GM12878 (cell line): ENCODE data around the gene IRS2. TPM values are rescaled to one million over a fixed set of nuclear protein-coding genes. Genes with fewer than 3 reads are reported as not detected.

Experiments used
- ASH2L ChIP-seq: fragments of 300-600, 200-600 bp; sonication (generic); IDR thresholded peaks from 2 replicates; pipeline ENCODE4 v1.6.1; 2017; ENCODE audit warnings: low read depth, mild to moderate bottlenecking, borderline replicate concordance
- BHLHE40 ChIP-seq, 2 experiments: fragments of 450-650 bp in 1 of 2; IDR thresholded peaks; 2 replicates each; pipeline ENCODE4 v1.6.1; 2011 to 2017; ENCODE audit warnings: low read depth in 2 of 2, borderline replicate concordance in 1 of 2, improper control_type of control experiment in 1 of 2, low read length in 1 of 2, mild to moderate bottlenecking in 1 of 2
- CEBPB ChIP-seq, 2 experiments: fragments of 150-350 bp in 1 of 2; IDR thresholded peaks; 2 replicates each; pipeline ENCODE4 v1.6.1; 2012 to 2014; ENCODE audit warnings: low read depth in 2 of 2, low read length in 2 of 2, borderline replicate concordance in 1 of 2, inconsistent platforms in 1 of 2
- CHD1 ChIP-seq: IDR thresholded peaks from 2 replicates; pipeline ENCODE4 v1.6.1; 2012; ENCODE audit warnings: low read depth, low read length, improper control_type of control experiment
- CHD2 ChIP-seq: IDR thresholded peaks from 2 replicates; pipeline ENCODE4 v1.6.1; 2011; ENCODE audit warnings: low read depth, low read length, improper control_type of control experiment, borderline replicate concordance
- GATAD2B ChIP-seq: fragments of 450-650 bp; conservative IDR thresholded peaks from 2 replicates; pipeline ENCODE4 v1.6.1; 2017; ENCODE audit warnings: low read depth, mild to moderate bottlenecking, moderate library complexity
- MTA2 ChIP-seq: fragments of 450-650 bp; IDR thresholded peaks from 2 replicates; pipeline ENCODE4 v1.6.1; 2016; ENCODE audit warnings: low read depth, mild to moderate bottlenecking, moderate library complexity
- NFYB ChIP-seq: IDR thresholded peaks from 2 replicates; pipeline ENCODE4 v1.6.1; 2011; ENCODE audit warnings: low read depth, mild to moderate bottlenecking, low read length, improper control_type of control experiment, moderate library complexity; ENCODE audit not compliant: insufficient read depth
- POLR2AphosphoS5 ChIP-seq: IDR thresholded peaks from 2 replicates; pipeline ENCODE4 v1.6.1; 2011; ENCODE audit warnings: mild to moderate bottlenecking, low read length, inconsistent platforms
- SMAD5 ChIP-seq: IDR thresholded peaks from 2 replicates; pipeline ENCODE4 v1.6.1; 2016; ENCODE audit warnings: antibody characterized with exemption, low read depth
- SP1 ChIP-seq: IDR thresholded peaks from one replicate; pipeline ENCODE4 v1.6.1; 2011; ENCODE audit warnings: low read depth, low read length
- WRNIP1 ChIP-seq: IDR thresholded peaks from 2 replicates; pipeline ENCODE4 v1.6.1; 2011; ENCODE audit warnings: low read depth, low read length, improper control_type of control experiment, borderline replicate concordance
- ZBTB11 ChIP-seq: fragments of 450-650 bp; formaldehyde crosslinking; IDR thresholded peaks from 2 replicates; pipeline ENCODE4 v1.5.0; 2022; ENCODE audit warnings: mild to moderate bottlenecking, missing genetic modification characterization
- polyA plus RNA-seq, 11 experiments: library from polyadenylated mRNA; depleted of rRNA in 4 of 11; unstranded in 6 of 11; stranded (reverse) in 5 of 11; fragments of >200 nt; fragmentation: Nextera tagmentation in 4 of 11; fragmentation: Illumina TruSeq in 1 of 11; extraction: Ambion mirVana in 4 of 11; extraction: Trizol in 1 of 11; gene quantifications; 1 replicate in 1 of 11; 2 replicates in 10 of 11; pipeline versions ENCODE4 v1.2.1 to v1.2.3, GENCODE V29; 2011 to 2016; ENCODE audit warnings: inconsistent platforms in 2 of 11, missing spikeins in 2 of 11, low read depth in 1 of 11
- total RNA-seq, 4 experiments: library from RNA; depleted of rRNA in 3 of 4; stranded (reverse); fragments of >200 nt in 3 of 4; fragmentation: Illumina TruSeq in 1 of 4; extraction: Trizol in 1 of 4; gene quantifications; 2 replicates each; pipeline versions ENCODE4 v1.2.1 to v1.2.3, GENCODE V29; 2013 to 2021
- TF ChIP-seq, protein P1 (sequence below): IDR thresholded peaks from 2 replicates; pipeline ENCODE4 v1.6.1; 2012; ENCODE audit warnings: mild to moderate bottlenecking, low read depth, low read length
- TF ChIP-seq, protein P2 (sequence below): fragments of 450-650 bp; IDR thresholded peaks from 2 replicates; pipeline ENCODE4 v1.6.1; 2018; ENCODE audit warnings: mild to moderate bottlenecking, low read depth, moderate library complexity; ENCODE audit not compliant: partially characterized antibody

IRS2 gene
- total and polyA plus RNA-seq, 10 of the 15 experiments (the other 5 are each of a cell fraction or from before 2014, with no cell fraction given) = 0.01 to 0.31 (median 0.07) TPM; not detected in 6

DNA sequence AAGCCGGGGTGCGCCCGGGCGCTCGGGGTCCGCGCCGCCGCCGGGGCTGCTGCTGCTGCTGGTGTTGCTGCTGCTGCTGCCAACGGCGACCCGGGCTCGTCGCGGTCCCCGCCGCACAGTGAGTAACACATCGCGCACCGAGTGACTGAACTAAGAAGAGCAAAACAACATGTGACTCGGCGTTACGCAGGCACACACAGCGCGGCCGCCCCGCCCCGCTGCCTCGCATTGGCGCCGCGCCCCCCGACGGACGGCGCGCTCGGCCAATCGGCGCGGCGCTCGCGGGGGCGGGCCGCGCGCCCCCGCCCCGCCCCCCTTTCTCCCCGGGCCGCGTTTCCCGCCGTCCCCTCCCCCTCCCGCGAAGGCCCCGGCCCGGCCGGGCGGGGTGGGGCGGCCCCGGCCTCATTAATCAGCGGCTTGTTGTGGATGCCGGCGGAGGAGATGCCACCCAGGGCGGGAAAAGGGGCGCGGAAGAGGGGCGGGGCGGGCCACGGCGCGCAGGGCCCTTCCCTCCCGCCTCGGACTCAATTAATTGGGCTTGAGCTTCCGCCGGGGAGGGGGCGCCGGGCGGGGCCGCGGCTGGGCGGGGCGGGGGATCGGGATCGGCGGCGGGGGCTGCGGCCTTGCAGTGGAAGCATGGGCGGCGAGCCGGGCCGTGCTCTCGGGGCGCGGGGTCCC, at the start of gene IRS2 (continued):
- TF ChIP-seq, protein P1, sequence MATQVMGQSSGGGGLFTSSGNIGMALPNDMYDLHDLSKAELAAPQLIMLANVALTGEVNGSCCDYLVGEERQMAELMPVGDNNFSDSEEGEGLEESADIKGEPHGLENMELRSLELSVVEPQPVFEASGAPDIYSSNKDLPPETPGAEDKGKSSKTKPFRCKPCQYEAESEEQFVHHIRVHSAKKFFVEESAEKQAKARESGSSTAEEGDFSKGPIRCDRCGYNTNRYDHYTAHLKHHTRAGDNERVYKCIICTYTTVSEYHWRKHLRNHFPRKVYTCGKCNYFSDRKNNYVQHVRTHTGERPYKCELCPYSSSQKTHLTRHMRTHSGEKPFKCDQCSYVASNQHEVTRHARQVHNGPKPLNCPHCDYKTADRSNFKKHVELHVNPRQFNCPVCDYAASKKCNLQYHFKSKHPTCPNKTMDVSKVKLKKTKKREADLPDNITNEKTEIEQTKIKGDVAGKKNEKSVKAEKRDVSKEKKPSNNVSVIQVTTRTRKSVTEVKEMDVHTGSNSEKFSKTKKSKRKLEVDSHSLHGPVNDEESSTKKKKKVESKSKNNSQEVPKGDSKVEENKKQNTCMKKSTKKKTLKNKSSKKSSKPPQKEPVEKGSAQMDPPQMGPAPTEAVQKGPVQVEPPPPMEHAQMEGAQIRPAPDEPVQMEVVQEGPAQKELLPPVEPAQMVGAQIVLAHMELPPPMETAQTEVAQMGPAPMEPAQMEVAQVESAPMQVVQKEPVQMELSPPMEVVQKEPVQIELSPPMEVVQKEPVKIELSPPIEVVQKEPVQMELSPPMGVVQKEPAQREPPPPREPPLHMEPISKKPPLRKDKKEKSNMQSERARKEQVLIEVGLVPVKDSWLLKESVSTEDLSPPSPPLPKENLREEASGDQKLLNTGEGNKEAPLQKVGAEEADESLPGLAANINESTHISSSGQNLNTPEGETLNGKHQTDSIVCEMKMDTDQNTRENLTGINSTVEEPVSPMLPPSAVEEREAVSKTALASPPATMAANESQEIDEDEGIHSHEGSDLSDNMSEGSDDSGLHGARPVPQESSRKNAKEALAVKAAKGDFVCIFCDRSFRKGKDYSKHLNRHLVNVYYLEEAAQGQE = no peak
- no peak for TF ChIP-seq GATAD2B
- TF ChIP-seq ZBTB11 (CRISPR knock-in tag) = no peak
- TF ChIP-seq WRNIP1 = no peak
- peak in 1 of 2 experiments; percentile 19; a peak in 1 of 4 replicates for TF ChIP-seq BHLHE40 (IDR thresholded peaks at IDR 0.05; ENCODE audit: borderline replicate concordance in 1 of 2, low read depth in 2 of 2, low read length in 1 of 2)
- 0 out of 2 replicates have a peak, but pooled peaks have one; percentile 25 for TF ChIP-seq CHD2
- no peak for TF ChIP-seq SMAD5
- TF ChIP-seq, protein P2, sequence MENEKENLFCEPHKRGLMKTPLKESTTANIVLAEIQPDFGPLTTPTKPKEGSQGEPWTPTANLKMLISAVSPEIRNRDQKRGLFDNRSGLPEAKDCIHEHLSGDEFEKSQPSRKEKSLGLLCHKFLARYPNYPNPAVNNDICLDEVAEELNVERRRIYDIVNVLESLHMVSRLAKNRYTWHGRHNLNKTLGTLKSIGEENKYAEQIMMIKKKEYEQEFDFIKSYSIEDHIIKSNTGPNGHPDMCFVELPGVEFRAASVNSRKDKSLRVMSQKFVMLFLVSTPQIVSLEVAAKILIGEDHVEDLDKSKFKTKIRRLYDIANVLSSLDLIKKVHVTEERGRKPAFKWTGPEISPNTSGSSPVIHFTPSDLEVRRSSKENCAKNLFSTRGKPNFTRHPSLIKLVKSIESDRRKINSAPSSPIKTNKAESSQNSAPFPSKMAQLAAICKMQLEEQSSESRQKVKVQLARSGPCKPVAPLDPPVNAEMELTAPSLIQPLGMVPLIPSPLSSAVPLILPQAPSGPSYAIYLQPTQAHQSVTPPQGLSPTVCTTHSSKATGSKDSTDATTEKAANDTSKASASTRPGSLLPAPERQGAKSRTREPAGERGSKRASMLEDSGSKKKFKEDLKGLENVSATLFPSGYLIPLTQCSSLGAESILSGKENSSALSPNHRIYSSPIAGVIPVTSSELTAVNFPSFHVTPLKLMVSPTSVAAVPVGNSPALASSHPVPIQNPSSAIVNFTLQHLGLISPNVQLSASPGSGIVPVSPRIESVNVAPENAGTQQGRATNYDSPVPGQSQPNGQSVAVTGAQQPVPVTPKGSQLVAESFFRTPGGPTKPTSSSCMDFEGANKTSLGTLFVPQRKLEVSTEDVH = no peak
- no peak for TF ChIP-seq CHD1
- TF ChIP-seq NFYB = peak; percentile 80
- TF ChIP-seq POLR2AphosphoS5 = peak; percentile 55; the same call in 1 of the 2 replicates
- no peak for TF ChIP-seq MTA2
- TF ChIP-seq SP1 = peak; percentile 77
- no peak for TF ChIP-seq CEBPB (IDR thresholded peaks at IDR 0.05; ENCODE audit: borderline replicate concordance in 1 of 2, low read depth in 2 of 2, low read length in 2 of 2)
- TF ChIP-seq ASH2L = no peak
